SK-N-SH (cell line): Measurements from ENCODE around the gene KCNQ4. TPM values are rescaled to one million over a fixed set of nuclear protein-coding genes. Genes with fewer than 3 reads are reported as not detected.

Experiments used
- CTCF ChIA-PET: fragments of 300-600, 350-600 bp; formaldehyde crosslinking; extraction: SDS; loops from one replicate; lab custom pipeline; 2021; lab: Yijun Ruan, JAX
- POLR2A ChIA-PET: fragments of 350-600 bp; sonication (Branson Sonifier 250); formaldehyde crosslinking; extraction: SDS; loops from one replicate; lab custom pipeline; 2020; ENCODE audit warnings: antibody characterized with exemption, inconsistent platforms; lab: Yijun Ruan, JAX
- DNase-seq: peaks from one replicate; pipeline ENCODE4 v3.0.0; 2012
- H2AFZ ChIP-seq: fragments of 200-600 bp; sonication (generic); 2 replicates; pipeline ENCODE4 v1.8.1; 2016; ENCODE audit warnings: antibody characterized with exemption, mild to moderate bottlenecking, low read depth
- H3F3A ChIP-seq: fragments of 200-600 bp; sonication (generic); replicated peaks from 2 replicates; pipeline ENCODE3; 2016; ENCODE audit warnings: antibody characterized with exemption, mild to moderate bottlenecking; ENCODE audit not compliant: insufficient read depth
- H3K27ac ChIP-seq, 2 experiments: fragments of 200-500 bp in 1 of 2; fragments of 200-600 bp in 1 of 2; sonication (Bioruptor generic) in 1 of 2; sonication (generic), shearing (Covaris generic) in 1 of 2; 2 replicates each; pipeline versions ENCODE4 v1.5.1 to v1.6.1; 2014 to 2016; ENCODE audit warnings: low read depth in 2 of 2, inconsistent platforms in 1 of 2, low read length in 1 of 2, mild to moderate bottlenecking in 1 of 2, mixed read lengths in 1 of 2
- H3K27me3 ChIP-seq: fragments of 200-600 bp; sonication (generic), shearing (Covaris generic); 2 replicates; pipeline ENCODE4 v1.6.1; 2016; ENCODE audit warnings: mixed run types; ENCODE audit not compliant: insufficient read depth
- H3K36me3 ChIP-seq, 2 experiments: fragments of 200-500 bp in 1 of 2; fragments of 200-600 bp in 1 of 2; sonication (Bioruptor generic) in 1 of 2; sonication (generic) in 1 of 2; replicated peaks in 1 of 2; 2 replicates each; pipeline versions ENCODE3 to v1.5.1; 2014 to 2016; ENCODE audit warnings: low read length in 1 of 2, mild to moderate bottlenecking in 1 of 2; ENCODE audit not compliant: insufficient read depth in 2 of 2, control insufficient read depth in 1 of 2
- H3K4me1 ChIP-seq, 2 experiments: fragments of 200-500 bp in 1 of 2; fragments of 200-600 bp in 1 of 2; sonication (Bioruptor generic) in 1 of 2; sonication (generic), shearing (Covaris generic) in 1 of 2; 2 replicates each; pipeline versions ENCODE4 v1.5.1 to v1.6.1; 2014 to 2016; ENCODE audit warnings: low read depth in 1 of 2, low read length in 1 of 2, mixed run types in 1 of 2; ENCODE audit not compliant: insufficient read depth in 2 of 2, control insufficient read depth in 1 of 2
- H3K4me2 ChIP-seq: fragments of 200-600 bp; sonication (generic), shearing (Covaris generic); 2 replicates; pipeline ENCODE4 v1.6.1; 2017; ENCODE audit warnings: mixed run types
- H3K4me3 ChIP-seq, 2 experiments: fragments of 200-500 bp in 1 of 2; fragments of 200-600 bp in 1 of 2; sonication (Bioruptor generic) in 1 of 2; sonication (generic), shearing (Covaris generic) in 1 of 2; 2 replicates each; pipeline versions ENCODE4 v1.5.1 to v1.8.1; 2014 to 2016; ENCODE audit warnings: low read depth in 2 of 2, inconsistent platforms in 1 of 2, low read length in 1 of 2, mild to moderate bottlenecking in 1 of 2, mixed read lengths in 1 of 2, moderate library complexity in 1 of 2
- H3K79me2 ChIP-seq: fragments of 200-600 bp; sonication (generic); 2 replicates; pipeline ENCODE4 v1.8.1; 2017; ENCODE audit warnings: mild to moderate bottlenecking; ENCODE audit not compliant: insufficient read depth
- H3K9ac ChIP-seq: fragments of 200-600 bp; sonication (generic); 2 replicates; pipeline ENCODE4 v1.6.1; 2017; ENCODE audit warnings: mixed run types
- H3K9me2 ChIP-seq: fragments of 200-600 bp; sonication (generic); 2 replicates; pipeline ENCODE4 v1.6.1; 2017; ENCODE audit warnings: mixed run types
- H3K9me3 ChIP-seq: fragments of 200-600 bp; sonication (generic); 2 replicates; pipeline ENCODE4 v1.6.1; 2017; ENCODE audit warnings: mixed run types, mild to moderate bottlenecking, moderate library complexity
- H4K20me1 ChIP-seq: fragments of 200-600 bp; sonication (generic); 2 replicates; pipeline ENCODE4 v1.6.1; 2017; ENCODE audit warnings: mild to moderate bottlenecking, mixed run types; ENCODE audit not compliant: insufficient read depth
- CHD2 ChIP-seq: fragments of 150-350 bp; IDR thresholded peaks from 2 replicates; pipeline ENCODE4 v1.6.1; 2018; ENCODE audit warnings: low read length; ENCODE audit not compliant: partially characterized antibody
- CTCF ChIP-seq: fragments of 200-600 bp; sonication (generic); IDR thresholded peaks from 2 replicates; pipeline ENCODE4 v1.6.1; 2017; ENCODE audit warnings: antibody characterized with exemption, mild to moderate bottlenecking, moderate library complexity
- IRF3 ChIP-seq: fragments of 150-350 bp; IDR thresholded peaks from 2 replicates; pipeline ENCODE4 v1.6.1; 2016; ENCODE audit warnings: mild to moderate bottlenecking, low read depth, low read length
- MXI1 ChIP-seq: IDR thresholded peaks from 2 replicates; pipeline ENCODE4 v1.6.1; 2012; ENCODE audit warnings: mild to moderate bottlenecking, low read depth, low read length, improper control_type of control experiment
- NRF1 ChIP-seq: IDR thresholded peaks from 2 replicates; pipeline ENCODE4 v1.6.1; 2012; ENCODE audit warnings: low read depth, mild to moderate bottlenecking, low read length
- PBX3 ChIP-seq: IDR thresholded peaks from 2 replicates; pipeline ENCODE4; 2012
- POLR2AphosphoS5 ChIP-seq: IDR thresholded peaks from 2 replicates; pipeline ENCODE4 v1.6.1; 2012; ENCODE audit warnings: low read depth, low read length
- SIN3A ChIP-seq: IDR thresholded peaks from 2 replicates; pipeline ENCODE4 v1.6.1; 2012; ENCODE audit warnings: low read depth, mild to moderate bottlenecking, low read length, moderate library complexity, borderline replicate concordance
- TCF12 ChIP-seq: IDR thresholded peaks from 2 replicates; pipeline ENCODE4 v1.4.0; 2012
- USF2 ChIP-seq: fragments of 150-350 bp; IDR thresholded peaks from 2 replicates; pipeline ENCODE4 v1.6.1; 2017; ENCODE audit warnings: antibody characterized with exemption, low read length, low read depth, borderline replicate concordance
- ZBTB33 ChIP-seq: IDR thresholded peaks from 2 replicates; pipeline ENCODE4 v1.4.0; 2012; ENCODE audit warnings: low read depth, borderline replicate concordance
- WGBS: methylation state at CpG from one replicate; pipeline ENCODE4 v1.1.6; 2017; ENCODE audit warnings: low lambda C conversion rate; 5-methylcytosine and 5-hydroxymethylcytosine counted together
- polyA plus RNA-seq, 3 experiments: library from polyadenylated mRNA; depleted of rRNA; stranded (reverse); fragments of >200 nt; gene quantifications; 2 replicates each; pipeline ENCODE4 v1.2.3, GENCODE V29; 2012
- small RNA-seq, 7 experiments: library from RNA; depleted of rRNA; stranded (forward); fragments of <200 nt; gene quantifications; one replicate each; pipeline ENCODE3, GENCODE V24; 2012

Gene KCNQ4
- polyA plus RNA-seq, 1 of the 3 experiments (the other 2 are of a cell fraction): 0.15 TPM

- TF ChIP-seq USF2: no peak
- TF ChIP-seq ZBTB33: no peak
- TF ChIP-seq, all 33 proteins: peak for 0
These were observed 103.4 kb downstream of the KCNQ4 start (continued) for GRCh38 chr1:40887012-40887378.

GRCh38 chr1:40887652-40888051 lies 104.1 kb downstream of the KCNQ4 start:
- Histone ChIP-seq H3F3A (no peaks in the 10 kb centered on the region), H3K9ac (no peak overlapping the region), H2AFZ (no peak overlapping the region), H3K27ac (no peak overlapping the region), H3K79me2 (no peaks in the 10 kb centered on the region), H3K36me3 (no peaks in the 10 kb centered on the region), H3K4me3 (no peak overlapping the region), H3K4me2 (no peak overlapping the region), H3K27me3 (no peaks in the 10 kb centered on the region), H4K20me1 (no peaks in the 10 kb centered on the region), H3K9me2 (no peaks in the 10 kb centered on the region), H3K9me3 (no peaks in the 10 kb centered on the region)
- DNase-seq: no peak
- CTCF ChIA-PET: interaction anchor here (1.3 to 1.5 kb wide), 2 partner anchors 38 to 65 kb away, joined by 3 to 4 read pairs; no protein-coding TSS in a partner anchor
- WGBS: 95% methylated on average over 6 of the region's 6 CpGs
- POLR2A ChIA-PET: no interaction called here
- no peak for TF ChIP-seq CTCF
- no peak for TF ChIP-seq IRF3
- no peak for TF ChIP-seq MXI1
- TF ChIP-seq CHD2: no peak
- TF ChIP-seq POLR2AphosphoS5: no peak
- no peak for TF ChIP-seq NRF1
- TF ChIP-seq SIN3A: no peak
- TF ChIP-seq PBX3: no peak
- TF ChIP-seq TCF12: no peak
- TF ChIP-seq, all 33 proteins: peak for 0
- H3K4me1 ChIP-seq: no peaks in the 10 kb centered on the region; a peak in 1 of 4 replicates

Small RNAs within 50 kb of the gene (small RNA-seq; reads per million reads assigned to genes)
- gene MIR30C1 (1.6 to 84.5 (median 41.9) reads per million in 7 experiments), gene MIR30E (955 to 39,700 (median 22,267) reads per million in 7 experiments), gene RN7SL326P (0 reads per million in 7 experiments)

Other genes with a start within 250 kb of the KCNQ4 start
- 1.9 and 2.9 TPM in 2 replicates for gene RIMS3, start 118.1 kb upstream of the KCNQ4 start, polyA plus RNA-seq (2012; rRNA removed)
- 68.0 and 72.4 TPM in 2 replicates for gene NFYC, start 92.1 kb upstream of the KCNQ4 start, polyA plus RNA-seq (2012; rRNA removed)
- gene CITED4, start 78.6 kb downstream of the KCNQ4 start, polyA plus RNA-seq (2012; rRNA removed): 5.9 and 10.1 TPM in 2 replicates
- 34.4 and 34.5 TPM in 2 replicates for gene CTPS1, start 195.9 kb downstream of the KCNQ4 start, polyA plus RNA-seq (2012; rRNA removed)
- gene SLFNL1, start 237.9 kb downstream of the KCNQ4 start, polyA plus RNA-seq (2012; rRNA removed): 0.16 and 0.26 TPM in 2 replicates